Naive thymus-derived CD4-positive, alpha-beta T cell (primary cell): Measurements from ENCODE around the gene FXR2. TPM values are rescaled to one million over a fixed set of nuclear protein-coding genes. Genes with fewer than 3 reads are reported as not detected.

ENCODE experiments used
- ATAC-seq: fragments of 150-1000 bp; cut with Tn5 transposase; 2 replicates; pipeline ENCODE4 v1.10.0; 2021; ENCODE audit warnings: mild to moderate bottlenecking, moderate library complexity
- CTCF ChIA-PET: fragments of 350-600 bp; sonication (Branson Sonifier 250); formaldehyde crosslinking; loops from one replicate; lab custom pipeline; 2021; ENCODE audit warnings: antibody characterized with exemption; lab: Charles Lee
- POLR2A ChIA-PET: fragments of 350-600 bp; sonication (Branson Sonifier 250); formaldehyde crosslinking; loops from one replicate; lab custom pipeline; 2021; ENCODE audit warnings: antibody characterized with exemption, inconsistent platforms; lab: Charles Lee
- DNase-seq, 9 donors: peaks; one replicate each; pipeline versions ENCODE4 v3.0.0 to v3.0.0-alpha.2; 2020 to 2022; ENCODE audit warnings: mixed read lengths in 1 of 9
- H3K27ac ChIP-seq: one replicate; pipeline ENCODE4 v1.7.0; 2013; ENCODE audit warnings: mild to moderate bottlenecking, low read depth, low read length, moderate library complexity
- H3K27me3 ChIP-seq, 2 donors: one replicate each; pipeline ENCODE4 v1.7.0; 2013; ENCODE audit warnings: low read length in 2 of 2, mild to moderate bottlenecking in 2 of 2, moderate library complexity in 2 of 2; ENCODE audit not compliant: control insufficient read depth in 2 of 2, insufficient read depth in 2 of 2
- H3K36me3 ChIP-seq, 3 experiments: 1 replicate in 2 of 3; 2 replicates in 1 of 3; pipeline ENCODE4 v1.7.0; 2013; ENCODE audit warnings: low read length in 3 of 3, mild to moderate bottlenecking in 3 of 3, moderate library complexity in 1 of 3; ENCODE audit not compliant: insufficient read depth in 3 of 3, control insufficient read depth in 2 of 3
- H3K4me1 ChIP-seq, 2 donors: one replicate each; pipeline ENCODE4 v1.7.0; 2013; ENCODE audit warnings: low read length in 2 of 2, mild to moderate bottlenecking in 2 of 2, moderate library complexity in 1 of 2; ENCODE audit not compliant: control insufficient read depth in 2 of 2, insufficient read depth in 2 of 2
- H3K4me3 ChIP-seq: 2 replicates; pipeline ENCODE4 v1.7.0; 2013; ENCODE audit warnings: mild to moderate bottlenecking, low read length
- H3K9me3 ChIP-seq, 3 experiments: 1 replicate in 2 of 3; 2 replicates in 1 of 3; pipeline ENCODE4 v1.7.0; 2013; ENCODE audit warnings: low read length in 3 of 3; ENCODE audit not compliant: control insufficient read depth in 2 of 3
- H3K27ac Mint-ChIP-seq, 9 donors: one replicate each; pipeline ENCODE4 v1.8.0; 2020 to 2022; ENCODE audit warnings: mixed read lengths in 9 of 9, mild to moderate bottlenecking in 8 of 9, moderate library complexity in 5 of 9, inconsistent platforms in 2 of 9
- H3K27me3 Mint-ChIP-seq, 5 donors: one replicate each; pipeline ENCODE4 v1.8.0; 2021 to 2022; ENCODE audit warnings: mixed read lengths in 5 of 5, mild to moderate bottlenecking in 1 of 5
- H3K36me3 Mint-ChIP-seq, 5 donors: one replicate each; pipeline ENCODE4 v1.8.0; 2020 to 2022; ENCODE audit warnings: mixed read lengths in 5 of 5, mild to moderate bottlenecking in 3 of 5, inconsistent platforms in 1 of 5
- H3K4me1 Mint-ChIP-seq, 7 donors: one replicate each; pipeline ENCODE4 v1.8.0; 2020 to 2022; ENCODE audit warnings: mixed read lengths in 7 of 7, mild to moderate bottlenecking in 3 of 7, inconsistent platforms in 1 of 7
- H3K4me3 Mint-ChIP-seq, 10 donors: one replicate each; pipeline ENCODE4 v1.8.0; 2020 to 2022; ENCODE audit warnings: mild to moderate bottlenecking in 10 of 10, mixed read lengths in 10 of 10, moderate library complexity in 6 of 10, inconsistent platforms in 2 of 10
- H3K9me3 Mint-ChIP-seq, 11 donors: one replicate each; pipeline ENCODE4 v1.8.0; 2020 to 2022; ENCODE audit warnings: mixed read lengths in 11 of 11, mild to moderate bottlenecking in 4 of 11, inconsistent platforms in 1 of 11, moderate library complexity in 1 of 11
- intact Hi-C, 2 donors: fragments of 100-400 bp; cut with micrococcal nuclease; formaldehyde crosslinking; loops; one replicate each; pipeline ENCODE4 v1.15.1; 2023
- polyA plus RNA-seq, 2 donors: library from polyadenylated mRNA; unstranded; fragments of 300-500 nt; fragmentation: Illumina TruSeq; gene quantifications; one replicate each; pipeline ENCODE4 v1.2.3, GENCODE V29; 2021
- total RNA-seq, 6 experiments: library from RNA in 5 of 6; stranded (reverse) in 5 of 6; gene quantifications; 1 replicate in 5 of 6; 2 replicates in 1 of 6; pipeline ENCODE4 v1.2.3 and lab custom pipeline; 2021 to 2026

The FXR2 gene
- total and polyA plus RNA-seq, 7 experiments from 2014 or later = 5.5 to 46.9 (median 25.2) TPM

DNA sequence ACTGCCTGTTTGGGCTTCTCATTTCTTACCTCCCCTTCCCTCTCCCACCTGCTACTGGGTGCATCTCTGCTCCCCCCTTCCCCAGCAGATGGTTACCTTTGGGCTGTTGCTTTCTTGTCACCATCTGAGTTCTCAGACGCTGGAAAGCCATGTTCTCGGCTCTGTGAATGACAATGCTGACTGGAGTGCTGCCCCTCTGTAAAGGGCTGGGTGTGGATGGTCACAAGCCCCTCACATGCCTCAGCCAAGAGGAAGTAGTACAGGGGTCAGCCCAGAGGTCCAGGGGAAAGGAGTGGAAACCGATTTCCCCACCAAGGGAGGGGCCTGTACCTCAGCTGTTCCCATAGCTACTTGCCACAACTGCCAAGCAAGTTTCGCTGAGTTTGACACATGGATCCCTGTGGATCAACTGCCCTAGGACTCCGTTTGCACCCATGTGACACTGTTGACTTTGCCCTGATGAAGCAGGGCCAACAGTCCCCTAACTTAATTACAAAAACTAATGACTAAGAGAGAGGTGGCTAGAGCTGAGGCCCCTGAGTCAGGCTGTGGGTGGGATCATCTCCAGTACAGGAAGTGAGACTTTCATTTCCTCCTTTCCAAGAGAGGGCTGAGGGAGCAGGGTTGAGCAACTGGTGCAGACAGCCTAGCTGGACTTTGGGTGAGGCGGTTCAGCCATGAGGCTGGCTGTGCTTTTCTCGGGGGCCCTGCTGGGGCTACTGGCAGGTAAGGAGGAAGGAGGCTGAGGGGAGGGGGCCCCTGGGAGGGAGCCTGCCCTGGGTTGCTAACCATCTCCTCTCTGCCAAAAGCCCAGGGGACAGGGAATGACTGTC lies 35.5 kb downstream of the FXR2 start, which contains the start of gene CD68:
Gene CD68, plus strand, starts transcription at position 638 of the 833 bp plus-strand sequence. Its CDS starts 40 bp downstream, at position 678.
- intact Hi-C loops = loop anchor here in 1 of 2 donors (10.0 kb wide), 2 partner anchors 554 to 576 kb away; partner anchors contain the start of genes BCL6B and PER1
- Histone ChIP-seq H3K9me3 (no peaks in the 10 kb centered on the region), H3K36me3 (peaks cover 34 to 50% (median 41%) of the 10 kb centered on the region in 3 experiments), H3K27me3 (no peaks in the 10 kb centered on the region), H3K27ac (peak within 1 kb of the TSS; percentile 14), H3K4me3 (no peak within 1 kb of the TSS), H3K4me1 (peaks cover 39 to 40% of the 10 kb centered on the region in 2 donors)
- ATAC-seq (peak; percentile 53), DNase-seq (peak in 3 of 9 donors; percentile 25 to 66 (median 30))
- Mint-ChIP-seq H3K4me1 (peaks cover 30 to 86% (median 77%) of the 10 kb centered on the region in 7 donors), H3K27ac (peak within 1 kb of the TSS; percentile 82 to 90 (median 86)), H3K4me3 (peak within 1 kb of the TSS in 9 of 10 donors; percentile 27 to 75 (median 42)), H3K36me3 (peaks cover 0 to 50% (median 29%) of the 10 kb centered on the region in 5 donors), H3K27me3 (no peaks in the 10 kb centered on the region), H3K9me3 (peaks cover 0 to 8% (median 0%) of the 10 kb centered on the region in 11 donors)
- POLR2A ChIA-PET = interaction anchor here (0.6 to 3.4 kb wide), 5 partner anchors 10 to 195 kb away, joined by 3 to 22 read pairs (median 4); partner anchors contain the start of genes FXR2, TP53 and WRAP53
- CTCF ChIA-PET = interaction anchor here (0.7 to 1.2 kb wide), 3 partner anchors 10 to 142 kb away, joined by 3 to 4 read pairs (median 3); no protein-coding TSS in a partner anchor

DNA sequence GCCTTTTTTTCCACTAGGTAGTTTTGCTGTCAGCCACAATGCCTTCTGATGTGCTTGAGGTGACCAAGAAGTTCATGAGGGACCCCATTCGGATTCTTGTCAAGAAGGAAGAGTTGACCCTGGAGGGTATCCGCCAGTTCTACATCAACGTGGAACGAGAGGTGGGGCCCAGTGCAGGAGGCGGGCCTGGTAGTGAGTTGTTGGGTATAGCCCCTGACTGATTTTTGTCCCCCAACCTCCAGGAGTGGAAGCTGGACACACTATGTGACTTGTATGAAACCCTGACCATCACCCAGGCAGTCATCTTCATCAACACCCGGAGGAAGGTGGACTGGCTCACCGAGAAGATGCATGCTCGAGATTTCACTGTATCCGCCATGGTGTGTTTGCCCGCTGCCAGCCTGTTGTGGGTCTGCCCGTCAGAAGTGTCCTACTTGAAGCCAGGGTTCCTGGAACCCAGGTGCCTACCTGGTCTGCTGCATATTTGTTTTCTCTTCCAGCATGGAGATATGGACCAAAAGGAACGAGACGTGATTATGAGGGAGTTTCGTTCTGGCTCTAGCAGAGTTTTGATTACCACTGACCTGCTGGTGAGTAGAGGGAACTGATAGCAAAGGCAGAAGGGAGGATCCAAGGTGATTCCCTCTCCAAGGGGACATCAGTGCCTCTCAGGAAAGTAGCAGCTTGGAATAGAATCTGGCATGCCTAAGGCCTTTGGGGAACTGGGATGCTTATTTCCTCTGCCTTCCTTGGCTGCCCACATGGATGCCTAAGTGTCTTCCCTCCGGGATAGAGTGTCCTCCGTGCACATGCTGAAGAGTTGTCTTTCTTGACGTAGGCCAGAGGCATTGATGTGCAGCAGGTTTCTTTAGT lies 37.1 kb downstream of the FXR2 start:
- H3K27ac Mint-ChIP-seq = peak overlapping the region in 7 of 9 donors; percentile 22 to 90 (median 69)
- peaks cover 0 to 14% (median 0%) of the 10 kb centered on the region in 11 donors for H3K9me3 Mint-ChIP-seq
- ATAC-seq (no peak), DNase-seq (no peak)
- Histone ChIP-seq H3K4me1 (peaks cover 32 to 37% of the 10 kb centered on the region in 2 donors), H3K4me3 (no peak overlapping the region), H3K36me3 (peaks cover 37 to 64% (median 45%) of the 10 kb centered on the region in 3 experiments), H3K27me3 (no peaks in the 10 kb centered on the region), H3K9me3 (no peaks in the 10 kb centered on the region), H3K27ac (no peak overlapping the region)
- intact Hi-C loops = loop anchor here in 1 of 2 donors (10.0 kb wide), 2 partner anchors 553 to 577 kb away; partner anchors contain the start of genes BCL6B and PER1
- ChIA-PET POLR2A (interaction anchor here (8.2 kb wide), 1 partner anchor 109 kb away, joined by 70 read pairs; the partner anchor contains the start of genes TP53 and WRAP53), CTCF (no interaction called here)
- H3K36me3 Mint-ChIP-seq = peaks cover 3 to 61% (median 35%) of the 10 kb centered on the region in 5 donors
- H3K4me1 Mint-ChIP-seq = peaks cover 24 to 82% (median 74%) of the 10 kb centered on the region in 7 donors
- H3K27me3 Mint-ChIP-seq = peaks cover 0 to 5% (median 0%) of the 10 kb centered on the region in 5 donors
- peak overlapping the region in 4 of 10 donors; percentile 7 to 34 (median 16) for H3K4me3 Mint-ChIP-seq

DNA sequence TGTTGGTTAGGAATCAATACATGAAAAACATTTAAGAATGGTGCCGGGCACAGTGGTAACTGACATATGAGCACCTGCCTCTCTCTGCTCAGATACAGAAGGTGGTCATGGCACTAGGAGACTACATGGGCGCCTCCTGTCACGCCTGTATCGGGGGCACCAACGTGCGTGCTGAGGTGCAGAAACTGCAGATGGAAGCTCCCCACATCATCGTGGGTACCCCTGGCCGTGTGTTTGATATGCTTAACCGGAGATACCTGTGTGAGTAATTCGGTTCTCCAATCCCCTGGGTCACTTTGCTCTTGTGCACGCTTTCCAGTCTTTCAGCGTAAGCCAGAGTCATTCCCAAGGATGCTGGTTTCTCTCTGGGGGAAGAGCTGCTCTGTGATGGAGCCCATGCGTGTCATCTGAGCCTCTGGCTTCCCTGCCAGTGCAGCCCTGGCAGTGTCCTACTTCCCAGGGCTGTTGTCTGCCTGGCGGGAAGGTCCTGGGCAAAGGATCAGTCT lies 38.2 kb downstream of the FXR2 start:
- peaks cover 37 to 64% (median 45%) of the 10 kb centered on the region in 3 experiments for H3K36me3 ChIP-seq
- no peaks in the 10 kb centered on the region for H3K27me3 ChIP-seq
- CTCF ChIA-PET = interaction anchor here (0.6 to 1.1 kb wide), 2 partner anchors 15 to 18 kb away, joined by 3 to 4 read pairs; partner anchors contain the start of gene TNFSF13
- Mint-ChIP-seq H3K4me3 (peak overlapping the region in 7 of 10 donors; percentile 27 to 90 (median 45)), H3K4me1 (peaks cover 25 to 86% (median 72%) of the 10 kb centered on the region in 7 donors), H3K27me3 (peaks cover 0 to 5% (median 0%) of the 10 kb centered on the region in 5 donors), H3K36me3 (peaks cover 4 to 63% (median 35%) of the 10 kb centered on the region in 5 donors), H3K27ac (peak overlapping the region in 7 of 9 donors; percentile 11 to 80 (median 48)), H3K9me3 (peaks cover 0 to 14% (median 0%) of the 10 kb centered on the region in 11 donors)
- ATAC-seq (no peak), DNase-seq (no peak)
- H3K27ac ChIP-seq = no peak overlapping the region
- no peaks in the 10 kb centered on the region for H3K9me3 ChIP-seq
- intact Hi-C loops = loop anchor here in 1 of 2 donors (10.0 kb wide), 2 partner anchors 552 to 578 kb away; partner anchors contain the start of genes BCL6B and PER1
- H3K4me3 ChIP-seq = no peak overlapping the region
- peaks cover 29 to 42% of the 10 kb centered on the region in 2 donors for H3K4me1 ChIP-seq
- POLR2A ChIA-PET = interaction anchor here (1.0 to 8.2 kb wide), 6 partner anchors 7 to 110 kb away, joined by 3 to 108 read pairs (median 8); partner anchors contain the start of genes MPDU1, POLR2A, SENP3 and TP53

DNA sequence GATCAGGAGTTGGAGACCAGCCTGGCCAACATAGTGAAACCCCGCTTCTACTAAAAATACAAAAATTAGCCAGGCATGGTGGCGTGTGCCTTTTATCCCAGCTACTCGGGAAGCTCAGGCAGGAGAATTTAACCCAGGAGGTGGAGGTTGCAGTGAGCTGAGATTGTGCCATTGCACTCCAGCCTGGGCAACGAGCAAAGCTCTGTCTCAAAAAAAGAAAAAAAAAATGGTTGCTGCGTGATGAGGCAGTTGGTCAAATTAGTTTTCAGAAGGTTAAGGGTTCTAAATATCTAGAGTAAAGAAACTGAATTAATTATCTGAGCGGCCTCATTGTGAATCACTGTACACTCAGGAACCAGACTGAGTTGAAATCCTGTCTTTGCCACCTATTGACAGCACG lies 38.7 kb downstream of the FXR2 start:
- intact Hi-C loops = loop anchor here in 1 of 2 donors (10.0 kb wide), 2 partner anchors 551 to 579 kb away; partner anchors contain the start of genes BCL6B and PER1
- Histone ChIP-seq H3K4me3 (no peak overlapping the region), H3K9me3 (no peaks in the 10 kb centered on the region), H3K27me3 (no peaks in the 10 kb centered on the region), H3K4me1 (peaks cover 29 to 42% of the 10 kb centered on the region in 2 donors), H3K36me3 (peaks cover 37 to 68% (median 45%) of the 10 kb centered on the region in 3 experiments), H3K27ac (no peak overlapping the region)
- CTCF ChIA-PET = interaction anchor here (1.1 to 2.2 kb wide), 2 partner anchors 15 to 18 kb away, joined by 4 to 11 read pairs; partner anchors contain the start of genes SENP3 and TNFSF13
- Mint-ChIP-seq H3K27ac (peak overlapping the region in 4 of 9 donors; percentile 8 to 80 (median 32)), H3K9me3 (peaks cover 0 to 12% (median 0%) of the 10 kb centered on the region in 11 donors), H3K36me3 (peaks cover 4 to 63% (median 36%) of the 10 kb centered on the region in 5 donors), H3K4me3 (peak overlapping the region in 6 of 10 donors; percentile 29 to 98 (median 92)), H3K4me1 (peaks cover 28 to 86% (median 70%) of the 10 kb centered on the region in 7 donors), H3K27me3 (peaks cover 0 to 5% (median 0%) of the 10 kb centered on the region in 5 donors)
- POLR2A ChIA-PET = interaction anchor here (0.6 to 8.2 kb wide), 10 partner anchors 7 to 140 kb away, joined by 3 to 108 read pairs (median 6); partner anchors contain the start of genes MPDU1, POLR2A, SENP3 and SOX15
- ATAC-seq = no peak
- DNase-seq = no peak

DNA sequence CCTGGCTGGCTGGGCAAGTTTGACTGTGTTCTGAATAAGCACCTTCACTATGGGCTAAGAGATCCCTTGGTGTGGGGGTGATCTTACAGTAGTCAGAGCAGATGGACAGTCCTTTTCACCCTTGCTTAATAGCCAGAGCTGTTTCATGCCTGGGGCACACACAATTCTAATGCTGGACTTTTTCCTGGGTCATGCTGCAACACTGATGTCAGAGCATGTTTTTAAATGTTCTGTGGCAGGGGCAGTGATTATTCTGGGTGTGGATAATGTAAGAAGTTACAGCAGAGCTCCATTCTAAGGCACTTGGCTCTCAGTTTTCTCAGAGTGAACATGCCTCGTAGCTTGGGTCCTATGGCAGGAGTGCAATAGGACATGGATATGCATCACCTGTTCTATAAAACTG lies 39.2 kb downstream of the FXR2 start:
- H3K27ac Mint-ChIP-seq = peak overlapping the region in 5 of 9 donors; percentile 45 to 98 (median 80)
- DNase-seq (no peak), ATAC-seq (no peak)
- H3K36me3 Mint-ChIP-seq = peaks cover 4 to 61% (median 36%) of the 10 kb centered on the region in 5 donors
- intact Hi-C loops = loop anchor here in 1 of 2 donors (10.0 kb wide), 2 partner anchors 551 to 579 kb away; partner anchors contain the start of genes BCL6B and PER1
- Histone ChIP-seq H3K4me1 (peaks cover 29 to 42% of the 10 kb centered on the region in 2 donors), H3K36me3 (peaks cover 37 to 73% (median 45%) of the 10 kb centered on the region in 3 experiments), H3K4me3 (no peak overlapping the region), H3K27ac (peak overlapping the region; percentile 96), H3K27me3 (no peaks in the 10 kb centered on the region), H3K9me3 (no peaks in the 10 kb centered on the region)
- peaks cover 0 to 5% (median 0%) of the 10 kb centered on the region in 5 donors for H3K27me3 Mint-ChIP-seq
- H3K4me1 Mint-ChIP-seq = peaks cover 23 to 84% (median 69%) of the 10 kb centered on the region in 7 donors
- peaks cover 0 to 12% (median 0%) of the 10 kb centered on the region in 11 donors for H3K9me3 Mint-ChIP-seq
- ChIA-PET POLR2A (interaction anchor here (0.6 to 8.2 kb wide), 12 partner anchors 8 to 222 kb away, joined by 3 to 108 read pairs (median 5); partner anchors contain the start of genes MPDU1, POLR2A, SENP3 and SOX15), CTCF (interaction anchor here (0.5 to 2.2 kb wide), 4 partner anchors 15 to 246 kb away, joined by 3 to 11 read pairs (median 4); partner anchors contain the start of genes SENP3 and TNFSF13)
- peak overlapping the region; percentile 4 to 100 (median 98) for H3K4me3 Mint-ChIP-seq
